HepG2 (cell line): ENCODE results near the gene RARS2. TPM values are rescaled to one million over a fixed set of nuclear protein-coding genes. Genes with fewer than 3 reads are reported as not detected.

Source experiments
- CCDC6 ChIP-seq: sonication (generic); formaldehyde crosslinking; IDR thresholded peaks from 2 replicates; pipeline ENCODE4 v1.8.1; 2022; ENCODE audit warnings: mild to moderate bottlenecking, missing genetic modification reagents, moderate library complexity
- DNMT1 ChIP-seq: sonication (generic); formaldehyde crosslinking; IDR thresholded peaks from 2 replicates; pipeline ENCODE4 v1.5.1; 2020; ENCODE audit warnings: mild to moderate bottlenecking, missing genetic modification reagents
- HNRNPL ChIP-seq: fragments of 200-400 bp; formaldehyde crosslinking; IDR thresholded peaks from 2 replicates; pipeline ENCODE4 v1.6.1; 2017; ENCODE audit warnings: mild to moderate bottlenecking, low read depth, low read length
- KLF15 ChIP-seq: sonication (generic); formaldehyde crosslinking; IDR thresholded peaks from 2 replicates; pipeline ENCODE4 v1.8.1; 2023; ENCODE audit warnings: borderline replicate concordance, mild to moderate bottlenecking, inconsistent platforms, missing genetic modification reagents, mixed read lengths
- MAFG ChIP-seq: sonication (generic); formaldehyde crosslinking; IDR thresholded peaks from 2 replicates; pipeline ENCODE4 v1.5.1; 2020; ENCODE audit warnings: mild to moderate bottlenecking, missing genetic modification reagents
- NCOR1 ChIP-seq: fragments of 200-600 bp; sonication (generic); IDR thresholded peaks from 2 replicates; pipeline ENCODE4 v1.7.0; 2017; ENCODE audit warnings: antibody characterized with exemption, low read length, borderline replicate concordance
- NFIB ChIP-seq: sonication (generic); formaldehyde crosslinking; IDR thresholded peaks from 2 replicates; pipeline ENCODE4 v1.9.0; 2021; ENCODE audit warnings: missing genetic modification reagents, mild to moderate bottlenecking, borderline replicate concordance
- NFYB ChIP-seq: sonication (generic); formaldehyde crosslinking; IDR thresholded peaks from 2 replicates; pipeline ENCODE4 v1.4.0; 2020; ENCODE audit warnings: missing genetic modification reagents
- SALL1 ChIP-seq: sonication (generic); formaldehyde crosslinking; IDR thresholded peaks from 2 replicates; pipeline ENCODE4 v1.8.0; 2022; ENCODE audit warnings: mild to moderate bottlenecking, missing genetic modification reagents
- TEAD2 ChIP-seq: sonication (generic); formaldehyde crosslinking; IDR thresholded peaks from 2 replicates; pipeline ENCODE4 v1.9.0; 2021; ENCODE audit warnings: missing genetic modification reagents
- ZNF205 ChIP-seq: IDR thresholded peaks from 2 replicates; pipeline ENCODE4 v1.6.1; 2018; ENCODE audit warnings: missing biosample characterization, missing genetic modification reagents
- ZNF263 ChIP-seq: sonication (generic); formaldehyde crosslinking; IDR thresholded peaks from 2 replicates; pipeline ENCODE4 v1.4.0; 2020; ENCODE audit warnings: missing genetic modification reagents
- ZNF317 ChIP-seq: sonication (generic); formaldehyde crosslinking; IDR thresholded peaks from 2 replicates; pipeline ENCODE4 v1.5.0; 2020; ENCODE audit warnings: mild to moderate bottlenecking, missing genetic modification reagents
- ZNF570 ChIP-seq: sonication (generic); formaldehyde crosslinking; IDR thresholded peaks from 2 replicates; pipeline ENCODE4 v1.4.0; 2020; ENCODE audit warnings: mild to moderate bottlenecking, missing genetic modification reagents, borderline replicate concordance
- ZNF674 ChIP-seq: sonication (generic); formaldehyde crosslinking; IDR thresholded peaks from 2 replicates; pipeline ENCODE4 v1.5.0; 2020; ENCODE audit warnings: low read depth, mild to moderate bottlenecking, missing genetic modification reagents
- ZNF761 ChIP-seq: sonication (generic); formaldehyde crosslinking; conservative IDR thresholded peaks from 2 replicates; pipeline ENCODE4 v1.4.0; 2020; ENCODE audit warnings: mild to moderate bottlenecking, missing genetic modification reagents
- ZSCAN25 ChIP-seq: sonication (generic); formaldehyde crosslinking; IDR thresholded peaks from 2 replicates; pipeline ENCODE4 v1.8.0; 2022; ENCODE audit warnings: mild to moderate bottlenecking, missing genetic modification reagents
- polyA plus RNA-seq, 8 experiments: library from polyadenylated mRNA; depleted of rRNA in 3 of 8; stranded (reverse) in 7 of 8; unstranded in 1 of 8; fragments of >200 nt; fragmentation: Illumina TruSeq in 4 of 8; extraction: Trizol in 4 of 8; gene quantifications; 2 replicates each; pipeline versions ENCODE4 v1.2.1 to v1.2.3, GENCODE V29; 2011 to 2016; ENCODE audit warnings: low read depth in 4 of 8, missing spikeins in 1 of 8, mixed read lengths in 1 of 8; ENCODE audit not compliant: insufficient read depth in 1 of 8
- total RNA-seq, 5 experiments: library from RNA; depleted of rRNA; stranded (reverse); fragments of >200 nt; fragmentation: Illumina TruSeq; extraction: Trizol; gene quantifications; 2 replicates each; pipeline ENCODE4 v1.2.3, GENCODE V29; 2016; ENCODE audit warnings: low read depth in 1 of 5
- TF ChIP-seq, protein P1 (sequence below): sonication (generic); formaldehyde crosslinking; IDR thresholded peaks from 2 replicates; pipeline ENCODE4 v1.4.0; 2020; ENCODE audit warnings: missing genetic modification reagents
- TF ChIP-seq, protein P2 (sequence below): sonication (generic); formaldehyde crosslinking; conservative IDR thresholded peaks from 2 replicates; pipeline ENCODE4 v1.8.1; 2023; ENCODE audit warnings: missing genetic modification reagents
- TF ChIP-seq, protein P3 (sequence below): sonication (generic); formaldehyde crosslinking; IDR thresholded peaks from 2 replicates; pipeline ENCODE4 v1.8.1; 2023; ENCODE audit warnings: mild to moderate bottlenecking, missing genetic modification reagents, borderline replicate concordance
- TF ChIP-seq, protein P4 (sequence below): sonication (generic); formaldehyde crosslinking; IDR thresholded peaks from 2 replicates; pipeline ENCODE4 v1.8.0; 2022; ENCODE audit warnings: mild to moderate bottlenecking, missing genetic modification reagents; ENCODE audit not compliant: insufficient replicate concordance
- TF ChIP-seq, protein P5 (sequence below): sonication (generic); formaldehyde crosslinking; IDR thresholded peaks from 2 replicates; pipeline ENCODE4 v1.9.0; 2022; ENCODE audit warnings: missing genetic modification reagents, mild to moderate bottlenecking, borderline replicate concordance

RARS2 gene
- total and polyA plus RNA-seq, 2 of the 13 experiments (the other 11 are each of a cell fraction or from before 2014, with no cell fraction given): 23.4 to 80.1 TPM

DNA sequence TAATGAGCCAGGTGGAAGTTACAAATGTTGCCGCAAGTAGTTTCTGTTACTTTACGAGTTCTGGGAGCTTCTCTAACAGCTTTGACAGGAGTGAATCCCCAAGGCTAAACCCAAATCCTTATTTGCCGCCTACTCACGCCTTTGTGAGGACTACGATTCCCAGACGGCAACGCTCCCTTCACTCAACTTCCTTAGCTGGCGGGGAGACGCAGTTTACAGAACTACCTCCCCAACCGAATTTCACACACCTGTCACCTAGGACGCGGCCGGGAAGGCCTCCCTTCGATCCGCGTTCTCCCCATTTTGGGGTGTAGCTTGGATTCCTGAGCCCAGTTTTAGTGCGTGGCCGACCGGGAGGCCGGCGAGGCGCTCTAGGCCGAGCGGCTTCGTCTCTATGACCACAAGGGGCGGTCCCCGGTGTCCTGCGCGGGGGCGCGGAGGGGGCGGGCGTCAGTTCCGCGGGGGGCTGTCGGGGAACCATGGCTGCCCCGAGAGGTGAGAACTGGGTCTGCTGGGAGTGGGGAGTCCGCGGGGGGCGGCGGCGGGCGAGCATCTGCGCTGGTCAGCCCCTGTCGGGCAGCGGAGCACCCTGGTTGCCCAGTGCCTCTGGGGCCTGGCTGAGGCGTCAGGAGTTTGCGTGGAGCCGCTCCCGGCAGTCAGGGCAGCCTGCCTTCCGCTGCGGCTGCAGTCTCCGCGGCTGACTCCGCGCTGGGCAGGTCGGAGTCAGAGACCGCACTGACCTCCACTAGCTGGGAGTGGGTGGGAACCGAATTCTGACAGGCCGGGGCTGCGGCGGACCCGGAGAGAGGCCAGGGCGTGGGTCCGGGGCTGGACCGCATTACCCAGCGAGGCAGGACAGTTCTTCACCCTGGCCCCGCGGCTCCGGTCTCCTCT, 117.0 kb downstream of the RARS2 start, which contains the start of gene SLC35A1 (continued):
- no peak for TF ChIP-seq NFIB
- TF ChIP-seq SALL1 (CRISPR knock-in tag): peak; percentile 82
- TF ChIP-seq ZNF263 (CRISPR knock-in tag): 0 out of 2 replicates have a peak, but pooled peaks have one; percentile 10
- TF ChIP-seq ZNF761 (CRISPR knock-in tag): no peak; the same call in 1 of the 2 replicates
- no peak for TF ChIP-seq NFYB (CRISPR knock-in tag)
- no peak for TF ChIP-seq ZSCAN25 (CRISPR knock-in tag)
- peak; percentile 92; the same call in 1 of the 2 replicates for TF ChIP-seq CCDC6
- TF ChIP-seq DNMT1 (CRISPR knock-in tag): no peak
- TF ChIP-seq, protein P1, sequence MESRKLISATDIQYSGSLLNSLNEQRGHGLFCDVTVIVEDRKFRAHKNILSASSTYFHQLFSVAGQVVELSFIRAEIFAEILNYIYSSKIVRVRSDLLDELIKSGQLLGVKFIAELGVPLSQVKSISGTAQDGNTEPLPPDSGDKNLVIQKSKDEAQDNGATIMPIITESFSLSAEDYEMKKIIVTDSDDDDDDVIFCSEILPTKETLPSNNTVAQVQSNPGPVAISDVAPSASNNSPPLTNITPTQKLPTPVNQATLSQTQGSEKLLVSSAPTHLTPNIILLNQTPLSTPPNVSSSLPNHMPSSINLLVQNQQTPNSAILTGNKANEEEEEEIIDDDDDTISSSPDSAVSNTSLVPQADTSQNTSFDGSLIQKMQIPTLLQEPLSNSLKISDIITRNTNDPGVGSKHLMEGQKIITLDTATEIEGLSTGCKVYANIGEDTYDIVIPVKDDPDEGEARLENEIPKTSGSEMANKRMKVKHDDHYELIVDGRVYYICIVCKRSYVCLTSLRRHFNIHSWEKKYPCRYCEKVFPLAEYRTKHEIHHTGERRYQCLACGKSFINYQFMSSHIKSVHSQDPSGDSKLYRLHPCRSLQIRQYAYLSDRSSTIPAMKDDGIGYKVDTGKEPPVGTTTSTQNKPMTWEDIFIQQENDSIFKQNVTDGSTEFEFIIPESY (CRISPR knock-in tag): no peak; the same call in 1 of the 2 replicates
- TF ChIP-seq, protein P2, sequence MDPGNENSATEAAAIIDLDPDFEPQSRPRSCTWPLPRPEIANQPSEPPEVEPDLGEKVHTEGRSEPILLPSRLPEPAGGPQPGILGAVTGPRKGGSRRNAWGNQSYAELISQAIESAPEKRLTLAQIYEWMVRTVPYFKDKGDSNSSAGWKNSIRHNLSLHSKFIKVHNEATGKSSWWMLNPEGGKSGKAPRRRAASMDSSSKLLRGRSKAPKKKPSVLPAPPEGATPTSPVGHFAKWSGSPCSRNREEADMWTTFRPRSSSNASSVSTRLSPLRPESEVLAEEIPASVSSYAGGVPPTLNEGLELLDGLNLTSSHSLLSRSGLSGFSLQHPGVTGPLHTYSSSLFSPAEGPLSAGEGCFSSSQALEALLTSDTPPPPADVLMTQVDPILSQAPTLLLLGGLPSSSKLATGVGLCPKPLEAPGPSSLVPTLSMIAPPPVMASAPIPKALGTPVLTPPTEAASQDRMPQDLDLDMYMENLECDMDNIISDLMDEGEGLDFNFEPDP (CRISPR knock-in tag): no peak
- TF ChIP-seq, protein P3, sequence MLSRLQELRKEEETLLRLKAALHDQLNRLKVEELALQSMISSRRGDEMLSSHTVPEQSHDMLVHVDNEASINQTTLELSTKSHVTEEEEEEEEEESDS: no peak
- TF ChIP-seq ZNF317: peak; percentile 91
- no peak for TF ChIP-seq KLF15
- TF ChIP-seq MAFG (CRISPR knock-in tag): no peak
- no peak for TF ChIP-seq TEAD2
- TF ChIP-seq ZNF570 (CRISPR knock-in tag): no peak
- TF ChIP-seq, protein P4, sequence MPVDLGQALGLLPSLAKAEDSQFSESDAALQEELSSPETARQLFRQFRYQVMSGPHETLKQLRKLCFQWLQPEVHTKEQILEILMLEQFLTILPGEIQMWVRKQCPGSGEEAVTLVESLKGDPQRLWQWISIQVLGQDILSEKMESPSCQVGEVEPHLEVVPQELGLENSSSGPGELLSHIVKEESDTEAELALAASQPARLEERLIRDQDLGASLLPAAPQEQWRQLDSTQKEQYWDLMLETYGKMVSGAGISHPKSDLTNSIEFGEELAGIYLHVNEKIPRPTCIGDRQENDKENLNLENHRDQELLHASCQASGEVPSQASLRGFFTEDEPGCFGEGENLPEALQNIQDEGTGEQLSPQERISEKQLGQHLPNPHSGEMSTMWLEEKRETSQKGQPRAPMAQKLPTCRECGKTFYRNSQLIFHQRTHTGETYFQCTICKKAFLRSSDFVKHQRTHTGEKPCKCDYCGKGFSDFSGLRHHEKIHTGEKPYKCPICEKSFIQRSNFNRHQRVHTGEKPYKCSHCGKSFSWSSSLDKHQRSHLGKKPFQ (CRISPR knock-in tag): peak; percentile 90
- no peak; the same call in 1 of the 2 replicates for TF ChIP-seq NCOR1
- 0 out of 2 replicates have a peak, but pooled peaks have one; percentile 49 for TF ChIP-seq ZNF205 (CRISPR knock-in tag)
- TF ChIP-seq, protein P5, sequence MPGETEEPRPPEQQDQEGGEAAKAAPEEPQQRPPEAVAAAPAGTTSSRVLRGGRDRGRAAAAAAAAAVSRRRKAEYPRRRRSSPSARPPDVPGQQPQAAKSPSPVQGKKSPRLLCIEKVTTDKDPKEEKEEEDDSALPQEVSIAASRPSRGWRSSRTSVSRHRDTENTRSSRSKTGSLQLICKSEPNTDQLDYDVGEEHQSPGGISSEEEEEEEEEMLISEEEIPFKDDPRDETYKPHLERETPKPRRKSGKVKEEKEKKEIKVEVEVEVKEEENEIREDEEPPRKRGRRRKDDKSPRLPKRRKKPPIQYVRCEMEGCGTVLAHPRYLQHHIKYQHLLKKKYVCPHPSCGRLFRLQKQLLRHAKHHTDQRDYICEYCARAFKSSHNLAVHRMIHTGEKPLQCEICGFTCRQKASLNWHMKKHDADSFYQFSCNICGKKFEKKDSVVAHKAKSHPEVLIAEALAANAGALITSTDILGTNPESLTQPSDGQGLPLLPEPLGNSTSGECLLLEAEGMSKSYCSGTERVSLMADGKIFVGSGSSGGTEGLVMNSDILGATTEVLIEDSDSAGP: peak; percentile 84; the same call in 1 of the 2 replicates
- TF ChIP-seq ZNF674: no peak
- no peak for TF ChIP-seq HNRNPL
